HL-60 (cell line): ENCODE measurements around the gene IL1B.
"Not testable (repeated sequence)": the region's sequence is repeated elsewhere in the genome, so short reads cannot be mapped to it uniquely, and the experiment has no call there.

Experiments
- DNase-seq, 2 experiments: peaks; one replicate each; pipeline ENCODE4 v3.0.0-alpha.2; 2010 to 2020; ENCODE audit warnings: low read depth in 1 of 2, low spot score in 1 of 2
- H3K27ac ChIP-seq: fragments of 250-450 bp; sonication (Bioruptor Pico); replicated peaks from 2 replicates; pipeline ENCODE4 v1.5.1; 2020; ENCODE audit warnings: mild to moderate bottlenecking, moderate library complexity
- H3K27me3 ChIP-seq: fragments of 250-450 bp; sonication (Bioruptor Pico); 2 replicates; pipeline ENCODE4 v1.5.1; 2021; ENCODE audit warnings: mild to moderate bottlenecking, moderate library complexity; ENCODE audit not compliant: insufficient read depth, poor library complexity, severe bottlenecking
- H3K4me3 ChIP-seq: replicated peaks from 2 replicates; pipeline ENCODE4 v1.5.1; 2011; ENCODE audit warnings: mild to moderate bottlenecking, control low read depth, low read length; ENCODE audit not compliant: insufficient read depth
- CTCF ChIP-seq: IDR thresholded peaks from one replicate; pipeline ENCODE4 v1.5.1; 2011; ENCODE audit warnings: low read length, control low read depth, inconsistent platforms; ENCODE audit not compliant: insufficient read depth
- GABPA ChIP-seq: IDR thresholded peaks from 2 replicates; pipeline ENCODE4 v1.6.1; 2012; ENCODE audit warnings: low read depth
- POLR2AphosphoS5 ChIP-seq: IDR thresholded peaks from 2 replicates; pipeline ENCODE4 v1.6.1; 2012; ENCODE audit warnings: low read depth
- SPI1 ChIP-seq: IDR thresholded peaks from 2 replicates; pipeline ENCODE4 v1.6.1; 2012; ENCODE audit warnings: low read depth, mild to moderate bottlenecking, borderline replicate concordance
- TF ChIP-seq, protein P1 (sequence below): IDR thresholded peaks from 2 replicates; pipeline ENCODE4 v1.6.1; 2012; ENCODE audit warnings: low read depth; ENCODE audit not compliant: insufficient replicate concordance

IL1B gene

DNA sequence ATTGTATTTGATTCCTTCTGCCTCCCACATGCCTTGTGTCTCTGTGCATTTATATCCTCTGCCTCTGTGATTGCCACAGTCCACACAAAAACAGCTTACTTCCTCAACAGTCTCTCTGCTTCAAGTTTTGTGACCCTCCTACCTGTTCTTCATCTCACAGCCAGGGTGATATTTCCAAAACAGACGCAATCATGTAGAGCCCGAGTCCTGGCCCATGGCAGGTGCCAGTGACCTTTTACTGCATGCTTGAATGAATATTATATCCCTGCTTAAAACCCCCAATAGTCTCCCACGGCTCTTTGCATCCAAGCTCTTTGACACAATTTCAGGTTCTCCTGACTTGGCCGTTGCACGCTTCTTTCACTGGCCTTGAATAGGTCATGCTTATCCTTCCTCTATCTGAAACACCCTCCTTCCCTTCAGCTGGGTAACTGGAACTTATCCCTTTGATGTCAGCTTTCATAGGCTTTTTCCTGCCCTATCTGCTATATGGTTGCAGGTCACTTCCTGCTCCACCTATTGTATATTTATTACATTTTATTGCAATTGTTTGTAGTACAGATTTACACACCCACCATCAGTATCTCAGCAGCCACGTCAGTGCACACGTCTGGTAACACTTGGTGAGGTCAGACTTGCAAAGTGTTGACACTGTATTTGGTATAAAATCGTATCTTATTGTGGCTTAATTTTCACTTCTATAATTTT lies 29.7 kb upstream of the IL1B start:
- DNase-seq = no peak
- H3K27me3 ChIP-seq = no peaks in the 10 kb centered on the region
- H3K27ac ChIP-seq = no peak overlapping the region
- H3K4me3 ChIP-seq = no peak overlapping the region
- TF ChIP-seq POLR2AphosphoS5 = no peak
- no peak for TF ChIP-seq SPI1
- TF ChIP-seq CTCF = no peak

DNA sequence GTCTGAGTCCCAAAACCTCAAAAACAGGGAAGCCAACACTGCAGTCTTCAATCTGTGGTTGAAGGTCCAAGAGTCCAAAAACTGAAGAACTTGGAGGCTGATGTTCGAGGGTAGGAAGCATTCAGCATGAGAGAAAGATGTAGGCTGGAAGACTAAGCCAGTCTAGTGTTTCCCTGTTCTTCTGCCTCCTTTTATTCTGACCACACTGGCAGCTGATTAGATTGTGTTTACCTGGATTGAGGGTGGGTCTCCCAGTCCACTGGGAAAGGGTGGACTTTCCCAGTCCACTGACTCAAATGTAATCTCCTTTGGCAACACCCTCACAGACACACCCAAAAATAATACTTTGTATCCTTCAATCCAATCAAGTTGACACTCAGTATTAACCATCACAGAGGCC lies 27.5 kb upstream of the IL1B start:
- Histone ChIP-seq H3K4me3 (no peak overlapping the region), H3K27ac (no peak overlapping the region), H3K27me3 (no peaks in the 10 kb centered on the region)
- no peak for DNase-seq
- no peak for TF ChIP-seq CTCF
- TF ChIP-seq SPI1 = no peak
- no peak for TF ChIP-seq POLR2AphosphoS5
- TF ChIP-seq, protein P1, sequence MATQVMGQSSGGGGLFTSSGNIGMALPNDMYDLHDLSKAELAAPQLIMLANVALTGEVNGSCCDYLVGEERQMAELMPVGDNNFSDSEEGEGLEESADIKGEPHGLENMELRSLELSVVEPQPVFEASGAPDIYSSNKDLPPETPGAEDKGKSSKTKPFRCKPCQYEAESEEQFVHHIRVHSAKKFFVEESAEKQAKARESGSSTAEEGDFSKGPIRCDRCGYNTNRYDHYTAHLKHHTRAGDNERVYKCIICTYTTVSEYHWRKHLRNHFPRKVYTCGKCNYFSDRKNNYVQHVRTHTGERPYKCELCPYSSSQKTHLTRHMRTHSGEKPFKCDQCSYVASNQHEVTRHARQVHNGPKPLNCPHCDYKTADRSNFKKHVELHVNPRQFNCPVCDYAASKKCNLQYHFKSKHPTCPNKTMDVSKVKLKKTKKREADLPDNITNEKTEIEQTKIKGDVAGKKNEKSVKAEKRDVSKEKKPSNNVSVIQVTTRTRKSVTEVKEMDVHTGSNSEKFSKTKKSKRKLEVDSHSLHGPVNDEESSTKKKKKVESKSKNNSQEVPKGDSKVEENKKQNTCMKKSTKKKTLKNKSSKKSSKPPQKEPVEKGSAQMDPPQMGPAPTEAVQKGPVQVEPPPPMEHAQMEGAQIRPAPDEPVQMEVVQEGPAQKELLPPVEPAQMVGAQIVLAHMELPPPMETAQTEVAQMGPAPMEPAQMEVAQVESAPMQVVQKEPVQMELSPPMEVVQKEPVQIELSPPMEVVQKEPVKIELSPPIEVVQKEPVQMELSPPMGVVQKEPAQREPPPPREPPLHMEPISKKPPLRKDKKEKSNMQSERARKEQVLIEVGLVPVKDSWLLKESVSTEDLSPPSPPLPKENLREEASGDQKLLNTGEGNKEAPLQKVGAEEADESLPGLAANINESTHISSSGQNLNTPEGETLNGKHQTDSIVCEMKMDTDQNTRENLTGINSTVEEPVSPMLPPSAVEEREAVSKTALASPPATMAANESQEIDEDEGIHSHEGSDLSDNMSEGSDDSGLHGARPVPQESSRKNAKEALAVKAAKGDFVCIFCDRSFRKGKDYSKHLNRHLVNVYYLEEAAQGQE = no peak
- no peak for TF ChIP-seq GABPA

DNA sequence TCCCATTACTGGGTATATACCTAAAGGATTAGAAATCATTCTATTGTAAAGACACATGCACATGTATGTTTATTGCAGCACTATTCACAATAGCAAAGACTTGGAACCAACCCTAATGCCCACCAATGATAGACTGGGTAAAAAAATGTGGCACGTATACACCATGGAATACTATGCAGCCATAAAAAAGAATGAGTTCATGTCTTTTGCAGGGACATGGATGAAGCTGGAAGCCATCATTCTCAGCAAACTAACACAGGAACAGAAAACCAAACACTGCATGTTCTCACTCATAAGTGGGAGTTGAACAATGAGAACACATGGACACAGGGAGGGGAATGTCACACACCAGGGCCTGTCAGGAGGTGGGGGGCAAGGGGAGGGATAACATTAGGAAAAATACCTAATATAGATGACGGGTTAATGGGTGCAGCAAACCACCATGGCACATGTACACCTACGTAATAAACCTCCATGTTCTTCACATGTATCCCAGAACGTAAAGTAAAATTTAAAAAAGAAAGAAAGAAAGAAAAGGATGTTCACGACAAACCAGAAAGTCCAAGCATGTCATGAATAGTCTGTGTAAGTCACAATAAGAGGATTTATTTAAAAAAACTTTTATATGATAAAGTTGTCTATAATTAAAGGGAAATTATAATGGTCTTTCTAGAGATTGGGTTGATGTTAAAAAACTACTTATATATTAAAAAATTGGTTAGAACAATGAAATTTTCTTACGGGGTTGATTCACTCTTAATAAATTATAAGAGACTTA lies 23.0 kb upstream of the IL1B start:
- not testable (repeated sequence) for H3K27me3 ChIP-seq, H3K4me3 ChIP-seq, H3K27ac ChIP-seq, DNase-seq

GRCh38 chr2:112850588-112850987 lies 14.0 kb upstream of the IL1B start:
- no peak for TF ChIP-seq CTCF
- no peak for TF ChIP-seq POLR2AphosphoS5
- TF ChIP-seq SPI1 = no peak
- TF ChIP-seq GABPA = no peak
- TF ChIP-seq, protein P1 = no peak
- H3K27me3 ChIP-seq = no peaks in the 10 kb centered on the region
- H3K4me3 ChIP-seq = no peak overlapping the region
- no peak for DNase-seq
- no peak overlapping the region for H3K27ac ChIP-seq
